ENCODE data around the gene MNAT1. TPM values are rescaled to one million over a fixed set of nuclear protein-coding genes. Genes with fewer than 3 reads are reported as not detected.

Gene MNAT1
- total and polyA plus RNA-seq, 9 of the 15 experiments (the other 6 are each of a cell fraction or from before 2014, with no cell fraction given) = 37.8 to 83.3 (median 60.4) TPM

- FAIRE-seq (no peak), ATAC-seq (no peak), DNase-seq (ENCODE audit: extremely low read depth in 1 of 4, low spot score in 3 of 4) (no peak)
- no peak overlapping the region for H3K9ac ChIP-seq (ENCODE audit: insufficient read depth in 1 of 2, low read depth in 2 of 2, low read length in 2 of 2)
- intact Hi-C loops (cut with micrococcal nuclease) (no loop called here), in situ Hi-C loops (cut with MboI) (no loop called here)
- no peaks in the 10 kb centered on the region for H3K9me3 ChIP-seq (replicated peaks; ENCODE audit: control insufficient read depth, insufficient read depth, low read depth, low read length)
- H3K4me3 ChIP-seq = no peak overlapping the region
- CTCF ChIA-PET (ENCODE audit: low intra/inter-chr PET ratio) = no interaction called here
- H3K27me3 ChIP-seq (ENCODE audit: control insufficient read depth in 2 of 2, insufficient read depth in 2 of 2, low read length in 2 of 2) = no peaks in the 10 kb centered on the region
- H3K36me3 ChIP-seq (ENCODE audit: control insufficient read depth, insufficient read depth, low read length) = no peaks in the 10 kb centered on the region
- H3K9me1 ChIP-seq (ENCODE audit: control insufficient read depth, insufficient read depth, low read length) = no peaks in the 10 kb centered on the region
- H4K20me1 ChIP-seq (replicated peaks; ENCODE audit: control insufficient read depth, insufficient read depth, low read length) = no peaks in the 10 kb centered on the region
- no peak for TF ChIP-seq TBP (optimal IDR thresholded peaks at IDR 0.05; ENCODE audit: low read depth, low read length)
- TF ChIP-seq ZNF444 (CRISPR knock-in tag; IDR thresholded peaks at IDR 0.05) = no peak
- TF ChIP-seq ZNF512 (tag; IDR thresholded peaks at IDR 0.05) = no peak
- TF ChIP-seq MAFF (IDR thresholded peaks at IDR 0.05; ENCODE audit: low read length) = no peak
- BruUV-seq (replicated peaks) = no TSS peak
- POLR2A ChIA-PET = no interaction called here
- H3K79me2 ChIP-seq (ENCODE audit: control insufficient read depth, insufficient read depth, low read length) = no peaks in the 10 kb centered on the region
- H3K27ac ChIP-seq (ENCODE audit: extremely low read depth, low read depth, low read length) = no peak overlapping the region
- H2AFZ ChIP-seq (ENCODE audit: low read depth, low read length) = no peak overlapping the region
- H3K4me1 ChIP-seq (replicated peaks in 1 of 2; ENCODE audit: control insufficient read depth in 2 of 2, insufficient read depth in 2 of 2, low read length in 2 of 2) = no peaks in the 10 kb centered on the region
- WGBS (ENCODE audit: insufficient coverage, low coverage, missing lambda C conversion rate) = 69% methylated on average over 2 of the region's 2 CpGs
- no peak overlapping the region for H3K4me2 ChIP-seq (ENCODE audit: insufficient read depth, low read length)
Measured at GRCh38 chr14:60859525-60859924, 125.0 kb downstream of the MNAT1 start.

- no peaks in the 10 kb centered on the region for H3K79me2 ChIP-seq (ENCODE audit: control insufficient read depth, insufficient read depth, low read length)
- H3K27me3 ChIP-seq (ENCODE audit: control insufficient read depth in 2 of 2, insufficient read depth in 2 of 2, low read length in 2 of 2) = no peaks in the 10 kb centered on the region
- no TSS peak for BruUV-seq (replicated peaks)
- ChIA-PET CTCF (ENCODE audit: low intra/inter-chr PET ratio) (no interaction called here), POLR2A (no interaction called here)
- in situ Hi-C loops (cut with MboI) (no loop called here), intact Hi-C loops (cut with micrococcal nuclease) (no loop called here)
- no peaks in the 10 kb centered on the region for H3K9me3 ChIP-seq (replicated peaks; ENCODE audit: control insufficient read depth, insufficient read depth, low read depth, low read length)
- no peak overlapping the region for H3K4me2 ChIP-seq (ENCODE audit: insufficient read depth, low read length)
- H3K9ac ChIP-seq (ENCODE audit: insufficient read depth in 1 of 2, low read depth in 2 of 2, low read length in 2 of 2) = no peak overlapping the region
- WGBS (ENCODE audit: insufficient coverage, low coverage, missing lambda C conversion rate) = 62% methylated on average over 3 of the region's 3 CpGs
- DNase-seq (ENCODE audit: extremely low read depth in 1 of 4, low spot score in 3 of 4) (no peak), FAIRE-seq (no peak), ATAC-seq (no peak)
- no peaks in the 10 kb centered on the region for H3K36me3 ChIP-seq (ENCODE audit: control insufficient read depth, insufficient read depth, low read length)
- H3K27ac ChIP-seq (ENCODE audit: extremely low read depth, low read depth, low read length) = no peak overlapping the region
- H3K4me1 ChIP-seq (replicated peaks in 1 of 2; ENCODE audit: control insufficient read depth in 2 of 2, insufficient read depth in 2 of 2, low read length in 2 of 2) = no peaks in the 10 kb centered on the region
- no peak overlapping the region for H2AFZ ChIP-seq (ENCODE audit: low read depth, low read length)
- no peaks in the 10 kb centered on the region for H3K9me1 ChIP-seq (ENCODE audit: control insufficient read depth, insufficient read depth, low read length)
- no peaks in the 10 kb centered on the region for H4K20me1 ChIP-seq (replicated peaks; ENCODE audit: control insufficient read depth, insufficient read depth, low read length)
- no peak overlapping the region for H3K4me3 ChIP-seq
- no peak for TF ChIP-seq ZBTB11 (CRISPR knock-in tag; IDR thresholded peaks at IDR 0.05)
- no peak for TF ChIP-seq RAD51 (IDR thresholded peaks at IDR 0.05; ENCODE audit: borderline replicate concordance, low read depth)
- no peak for TF ChIP-seq POU5F1 (IDR thresholded peaks at IDR 0.05; ENCODE audit: borderline replicate concordance, low read depth, low read length, partially characterized antibody)
- TF ChIP-seq SFPQ (IDR thresholded peaks at IDR 0.05; ENCODE audit: low read depth, low read length) = no peak
Measured at GRCh38 chr14:60861545-60862140, 127.1 kb downstream of the MNAT1 start.

Measured in K562 (cell line).